HCT116 (cell line): Measurements from ENCODE around the gene MGRN1.

Experiments used
- SP1 ChIP-seq: IDR thresholded peaks from 2 replicates; pipeline ENCODE4 v1.6.1; 2012; ENCODE audit warnings: low read depth
- TF ChIP-seq, protein P1 (sequence below): IDR thresholded peaks from 2 replicates; pipeline ENCODE4 v1.6.1; 2012
- TF ChIP-seq, protein P2 (sequence below), 3 experiments: fragments of 200-600 bp in 1 of 3; sonication (generic) in 1 of 3; IDR thresholded peaks in 2 of 3; conservative IDR thresholded peaks in 1 of 3; 2 replicates each; pipeline ENCODE4 v1.5.1; 2012 to 2017; ENCODE audit warnings: low read depth in 2 of 3, low read length in 2 of 3, antibody characterized with exemption in 1 of 3, borderline replicate concordance in 1 of 3, control low read depth in 1 of 3, mild to moderate bottlenecking in 1 of 3, mixed read lengths in 1 of 3, mixed run types in 1 of 3, moderate library complexity in 1 of 3; ENCODE audit not compliant: insufficient read depth in 1 of 3
- TF ChIP-seq, protein P3 (sequence below): IDR thresholded peaks from 2 replicates; pipeline ENCODE4 v1.6.1; 2012; ENCODE audit warnings: low read depth

DNA sequence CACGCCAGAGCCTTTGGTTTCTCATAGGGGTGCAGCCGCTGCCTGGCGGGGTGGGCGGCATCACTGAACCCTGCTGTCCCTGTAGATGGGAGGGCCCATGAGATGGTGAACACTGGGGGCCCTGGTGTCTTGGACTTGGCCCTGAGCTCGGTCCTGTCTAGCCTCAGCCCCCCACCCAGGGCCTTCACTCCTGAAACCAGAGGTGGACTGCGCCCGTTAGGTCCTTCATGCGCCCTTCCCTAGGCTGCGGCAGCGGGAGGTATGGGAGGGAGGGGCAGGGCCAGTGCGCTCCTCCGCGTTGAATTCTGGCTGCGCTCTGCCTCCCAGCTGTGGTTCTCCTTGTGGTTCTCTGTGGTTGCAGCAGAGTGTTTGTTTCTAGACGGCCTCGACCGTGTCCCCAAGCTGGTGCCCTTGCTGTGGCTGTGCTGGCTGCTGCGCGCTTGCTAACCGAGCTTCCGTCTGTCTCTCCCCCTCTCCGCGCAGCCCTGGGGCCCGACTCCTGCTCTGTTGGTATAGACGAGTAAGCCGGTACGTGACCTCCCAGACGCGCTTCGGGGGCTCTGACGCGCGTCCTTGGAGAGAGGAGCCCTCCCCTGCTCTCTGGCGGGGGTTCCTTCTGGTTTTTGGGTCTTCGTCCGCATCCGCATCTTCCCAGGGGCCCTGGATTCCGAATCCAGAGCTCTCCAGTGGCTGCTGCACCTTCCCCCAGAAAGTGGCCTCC lies 61.3 kb downstream of the MGRN1 start:
- TF ChIP-seq, protein P1, sequence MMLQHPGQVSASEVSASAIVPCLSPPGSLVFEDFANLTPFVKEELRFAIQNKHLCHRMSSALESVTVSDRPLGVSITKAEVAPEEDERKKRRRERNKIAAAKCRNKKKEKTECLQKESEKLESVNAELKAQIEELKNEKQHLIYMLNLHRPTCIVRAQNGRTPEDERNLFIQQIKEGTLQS, result no peak
- no peak for TF ChIP-seq SP1
- TF ChIP-seq, protein P2, sequence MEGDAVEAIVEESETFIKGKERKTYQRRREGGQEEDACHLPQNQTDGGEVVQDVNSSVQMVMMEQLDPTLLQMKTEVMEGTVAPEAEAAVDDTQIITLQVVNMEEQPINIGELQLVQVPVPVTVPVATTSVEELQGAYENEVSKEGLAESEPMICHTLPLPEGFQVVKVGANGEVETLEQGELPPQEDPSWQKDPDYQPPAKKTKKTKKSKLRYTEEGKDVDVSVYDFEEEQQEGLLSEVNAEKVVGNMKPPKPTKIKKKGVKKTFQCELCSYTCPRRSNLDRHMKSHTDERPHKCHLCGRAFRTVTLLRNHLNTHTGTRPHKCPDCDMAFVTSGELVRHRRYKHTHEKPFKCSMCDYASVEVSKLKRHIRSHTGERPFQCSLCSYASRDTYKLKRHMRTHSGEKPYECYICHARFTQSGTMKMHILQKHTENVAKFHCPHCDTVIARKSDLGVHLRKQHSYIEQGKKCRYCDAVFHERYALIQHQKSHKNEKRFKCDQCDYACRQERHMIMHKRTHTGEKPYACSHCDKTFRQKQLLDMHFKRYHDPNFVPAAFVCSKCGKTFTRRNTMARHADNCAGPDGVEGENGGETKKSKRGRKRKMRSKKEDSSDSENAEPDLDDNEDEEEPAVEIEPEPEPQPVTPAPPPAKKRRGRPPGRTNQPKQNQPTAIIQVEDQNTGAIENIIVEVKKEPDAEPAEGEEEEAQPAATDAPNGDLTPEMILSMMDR (IDR thresholded peaks at IDR 0.05 in 2 of 3, conservative IDR thresholded peaks at IDR 0.05 in 1 of 3; ENCODE audit: borderline replicate concordance in 1 of 3, insufficient read depth in 1 of 3, low read depth in 2 of 3, low read length in 2 of 3), result no peak
- TF ChIP-seq, protein P3, sequence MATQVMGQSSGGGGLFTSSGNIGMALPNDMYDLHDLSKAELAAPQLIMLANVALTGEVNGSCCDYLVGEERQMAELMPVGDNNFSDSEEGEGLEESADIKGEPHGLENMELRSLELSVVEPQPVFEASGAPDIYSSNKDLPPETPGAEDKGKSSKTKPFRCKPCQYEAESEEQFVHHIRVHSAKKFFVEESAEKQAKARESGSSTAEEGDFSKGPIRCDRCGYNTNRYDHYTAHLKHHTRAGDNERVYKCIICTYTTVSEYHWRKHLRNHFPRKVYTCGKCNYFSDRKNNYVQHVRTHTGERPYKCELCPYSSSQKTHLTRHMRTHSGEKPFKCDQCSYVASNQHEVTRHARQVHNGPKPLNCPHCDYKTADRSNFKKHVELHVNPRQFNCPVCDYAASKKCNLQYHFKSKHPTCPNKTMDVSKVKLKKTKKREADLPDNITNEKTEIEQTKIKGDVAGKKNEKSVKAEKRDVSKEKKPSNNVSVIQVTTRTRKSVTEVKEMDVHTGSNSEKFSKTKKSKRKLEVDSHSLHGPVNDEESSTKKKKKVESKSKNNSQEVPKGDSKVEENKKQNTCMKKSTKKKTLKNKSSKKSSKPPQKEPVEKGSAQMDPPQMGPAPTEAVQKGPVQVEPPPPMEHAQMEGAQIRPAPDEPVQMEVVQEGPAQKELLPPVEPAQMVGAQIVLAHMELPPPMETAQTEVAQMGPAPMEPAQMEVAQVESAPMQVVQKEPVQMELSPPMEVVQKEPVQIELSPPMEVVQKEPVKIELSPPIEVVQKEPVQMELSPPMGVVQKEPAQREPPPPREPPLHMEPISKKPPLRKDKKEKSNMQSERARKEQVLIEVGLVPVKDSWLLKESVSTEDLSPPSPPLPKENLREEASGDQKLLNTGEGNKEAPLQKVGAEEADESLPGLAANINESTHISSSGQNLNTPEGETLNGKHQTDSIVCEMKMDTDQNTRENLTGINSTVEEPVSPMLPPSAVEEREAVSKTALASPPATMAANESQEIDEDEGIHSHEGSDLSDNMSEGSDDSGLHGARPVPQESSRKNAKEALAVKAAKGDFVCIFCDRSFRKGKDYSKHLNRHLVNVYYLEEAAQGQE, result no peak
